Mammary epithelial cell (primary cell): ENCODE data around the gene TAB2.

Source experiments
- CTCF ChIP-seq, 2 donors: IDR thresholded peaks in 1 of 2; conservative IDR thresholded peaks in 1 of 2; 2 replicates each; pipeline ENCODE4 v1.5.1; 2011 to 2012; ENCODE audit warnings: inconsistent platforms in 2 of 2, low read length in 2 of 2, mild to moderate bottlenecking in 2 of 2, control low read depth in 1 of 2, low read depth in 1 of 2; ENCODE audit not compliant: insufficient read depth in 1 of 2; ENCODE audit errors: extremely low read depth in 1 of 2
- EZH2 ChIP-seq: IDR thresholded peaks from 2 replicates; pipeline ENCODE4 v1.6.1; 2012; ENCODE audit warnings: low read length, inconsistent platforms, borderline replicate concordance

DNA sequence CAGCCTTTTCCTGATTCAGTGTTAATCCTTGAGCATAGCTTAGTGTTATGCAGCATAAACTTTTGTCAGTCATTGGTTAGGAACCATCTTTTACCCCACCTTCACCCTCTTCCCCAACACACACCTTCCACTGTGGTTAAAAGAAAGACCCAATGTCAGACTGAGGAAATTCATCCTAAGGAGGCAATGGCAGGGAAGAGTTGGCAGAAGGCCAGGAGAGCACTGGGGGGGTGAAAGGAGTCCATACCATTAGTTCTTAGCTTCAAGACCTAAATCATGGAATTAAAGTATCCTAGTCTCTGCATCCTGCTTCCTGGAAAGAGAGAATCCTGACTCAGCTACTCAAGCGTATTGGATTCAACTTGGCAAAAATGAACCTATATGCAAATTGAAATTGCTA lies 16.9 kb upstream of the TAB2 start:
- TF ChIP-seq CTCF (conservative IDR thresholded peaks at IDR 0.05 in 1 of 2, IDR thresholded peaks at IDR 0.05 in 1 of 2; ENCODE audit: extremely low read depth in 1 of 2, insufficient read depth in 1 of 2, low read depth in 1 of 2, low read length in 2 of 2) (no peak), EZH2 (no peak)
